K562 (cell line): ENCODE results near the gene FAM53A. TPM values are rescaled to one million over a fixed set of nuclear protein-coding genes. Genes with fewer than 3 reads are reported as not detected.

Experiments
- ATAC-seq: fragments of 200-7000 bp; cut with Tn5 transposase; 3 replicates; pipeline ENCODE4 v1.9.1; 2020; ENCODE audit warnings: moderate library complexity
- BruUV-seq: library from RNA; stranded (reverse); fragments of 400-500 nt; replicated peaks from 2 replicates; lab custom pipeline; 2021; lab: Mats Ljungman, UMichigan
- CTCF ChIA-PET: fragments of 300-600 bp; formaldehyde crosslinking; extraction: SDS; loops from one replicate; lab custom pipeline; 2021; ENCODE audit warnings: low intra/inter-chr PET ratio; lab: Yijun Ruan, JAX
- POLR2A ChIA-PET: fragments of 300-600, 350-650 bp; sonication (Branson Sonifier 250); formaldehyde crosslinking; extraction: SDS; loops from one replicate; lab custom pipeline; 2021; ENCODE audit warnings: antibody characterized with exemption, inconsistent platforms; lab: Yijun Ruan, JAX
- DNase-seq, 4 experiments: peaks; one replicate each; pipeline versions ENCODE4 v3.0.0 to v3.0.0-alpha.2; 2011 to 2018; ENCODE audit warnings: low spot score in 3 of 4, mixed read lengths in 3 of 4; ENCODE audit errors: extremely low read depth in 1 of 4
- FAIRE-seq: peaks from 2 replicates; lab custom pipeline; 2011; peaks lifted over from hg19 to GRCh38; lab: Jason Lieb, UNC
- H2AFZ ChIP-seq: 2 replicates; pipeline ENCODE4 v1.6.0; 2011; ENCODE audit warnings: low read depth, low read length, control low read depth, inconsistent platforms
- H3K27ac ChIP-seq: fragments of 200-600 bp; 3 replicates; pipeline ENCODE4 v1.8.0; 2011; ENCODE audit warnings: low read depth, mild to moderate bottlenecking, control low read depth, inconsistent platforms, low read length, moderate library complexity, mixed read lengths; ENCODE audit errors: extremely low read depth
- H3K27me3 ChIP-seq, 2 experiments: fragments of 300-600 bp in 1 of 2; 2 replicates in 1 of 2; 3 replicates in 1 of 2; pipeline versions ENCODE4 v1.6.0 to v1.8.0; 2011; ENCODE audit warnings: inconsistent platforms in 2 of 2, low read length in 2 of 2, mild to moderate bottlenecking in 1 of 2, mixed read lengths in 1 of 2, moderate library complexity in 1 of 2; ENCODE audit not compliant: control insufficient read depth in 2 of 2, insufficient read depth in 2 of 2
- H3K36me3 ChIP-seq: fragments of 300-600 bp; 3 replicates; pipeline ENCODE4 v1.8.0; 2011; ENCODE audit warnings: mild to moderate bottlenecking, low read length, inconsistent platforms; ENCODE audit not compliant: control insufficient read depth, insufficient read depth
- H3K4me1 ChIP-seq, 2 experiments: fragments of 200-600 bp in 1 of 2; replicated peaks in 1 of 2; 2 replicates in 1 of 2; 3 replicates in 1 of 2; pipeline versions ENCODE4 v1.5.1 to v1.8.0; 2011; ENCODE audit warnings: inconsistent platforms in 2 of 2, low read length in 2 of 2, mild to moderate bottlenecking in 1 of 2, mixed read lengths in 1 of 2, moderate library complexity in 1 of 2; ENCODE audit not compliant: control insufficient read depth in 2 of 2, insufficient read depth in 2 of 2
- H3K4me2 ChIP-seq: 2 replicates; pipeline ENCODE4 v1.6.1; 2011; ENCODE audit warnings: low read length, control low read depth, inconsistent platforms, mixed read lengths; ENCODE audit not compliant: insufficient read depth
- H3K4me3 ChIP-seq: fragments of 200-600 bp; sonication (generic), shearing (Covaris generic); 2 replicates; pipeline ENCODE4 v1.5.1; 2016; ENCODE audit warnings: control low read depth, inconsistent platforms
- H3K79me2 ChIP-seq: fragments of 200-600 bp; 3 replicates; pipeline ENCODE4 v1.8.0; 2011; ENCODE audit warnings: low read length, inconsistent platforms; ENCODE audit not compliant: control insufficient read depth, insufficient read depth
- H3K9ac ChIP-seq, 2 experiments: 2 replicates each; pipeline versions ENCODE4 v1.6.0 to v1.6.1; 2011; ENCODE audit warnings: low read depth in 2 of 2, low read length in 2 of 2, control low read depth in 1 of 2, inconsistent platforms in 1 of 2, mild to moderate bottlenecking in 1 of 2, mixed read lengths in 1 of 2; ENCODE audit not compliant: insufficient read depth in 1 of 2
- H3K9me1 ChIP-seq: one replicate; pipeline ENCODE4 v1.6.0; 2011; ENCODE audit warnings: inconsistent platforms, mild to moderate bottlenecking, low read length, moderate library complexity; ENCODE audit not compliant: control insufficient read depth, insufficient read depth
- H3K9me3 ChIP-seq: replicated peaks from 2 replicates; pipeline ENCODE4 v1.5.1; 2011; ENCODE audit warnings: low read depth, low read length, inconsistent platforms; ENCODE audit not compliant: control insufficient read depth, insufficient read depth
- H4K20me1 ChIP-seq: replicated peaks from 2 replicates; pipeline ENCODE4 v1.6.1; 2011; ENCODE audit warnings: low read length, inconsistent platforms, mixed read lengths; ENCODE audit not compliant: control insufficient read depth, insufficient read depth
- AFF1 ChIP-seq, 2 experiments: fragments of 450-650 bp; IDR thresholded peaks; 2 replicates each; pipeline ENCODE4 v1.6.1; 2018; ENCODE audit warnings: mild to moderate bottlenecking in 2 of 2, low read depth in 1 of 2; ENCODE audit not compliant: partially characterized antibody in 2 of 2
- BRF1 ChIP-seq: IDR thresholded peaks from 3 replicates; pipeline ENCODE4 v1.6.1; 2011; ENCODE audit warnings: borderline replicate concordance, mild to moderate bottlenecking; ENCODE audit not compliant: insufficient read length; ENCODE audit errors: extremely low read depth
- CXXC5 ChIP-seq: fragments of 250-450 bp; sonication (Bioruptor Pico); IDR thresholded peaks from 2 replicates; pipeline ENCODE4 v1.8.0; 2022; ENCODE audit warnings: inconsistent platforms, mild to moderate bottlenecking, moderate library complexity
- DIDO1 ChIP-seq: fragments of 450-650 bp; IDR thresholded peaks from 2 replicates; pipeline ENCODE4 v1.6.1; 2016; ENCODE audit warnings: low read depth, missing biosample characterization, missing genetic modification characterization
- E2F5 ChIP-seq: sonication (generic); formaldehyde crosslinking; IDR thresholded peaks from 2 replicates; pipeline ENCODE4 v1.8.0; 2022; ENCODE audit warnings: mild to moderate bottlenecking, missing genetic modification reagents
- FOXM1 ChIP-seq, 2 experiments: fragments of 450-650 bp in 1 of 2; sonication (generic) in 1 of 2; formaldehyde crosslinking in 1 of 2; IDR thresholded peaks; 2 replicates each; pipeline versions ENCODE4 v1.6.1 to v1.9.0; 2017 to 2022; ENCODE audit warnings: low read depth in 2 of 2, mild to moderate bottlenecking in 2 of 2, missing genetic modification reagents in 1 of 2, moderate library complexity in 1 of 2
- HDAC1 ChIP-seq, 2 experiments: fragments of 450-650 bp; IDR thresholded peaks; 2 replicates each; pipeline ENCODE4 v1.6.1; 2016 to 2017; ENCODE audit warnings: inconsistent platforms in 1 of 2, mild to moderate bottlenecking in 1 of 2, moderate library complexity in 1 of 2
- PHB2 ChIP-seq: fragments of 450-650 bp; IDR thresholded peaks from 2 replicates; pipeline ENCODE4 v1.6.1; 2017; ENCODE audit warnings: low read depth
- PHTF2 ChIP-seq: fragments of 250-450 bp; sonication (Bioruptor Pico); IDR thresholded peaks from 2 replicates; pipeline ENCODE4 v1.5.0; 2021; ENCODE audit warnings: mild to moderate bottlenecking
- RCOR1 ChIP-seq, 2 experiments: IDR thresholded peaks; 2 replicates each; pipeline ENCODE4 v1.6.1; 2012; ENCODE audit warnings: low read depth in 2 of 2, low read length in 2 of 2, borderline replicate concordance in 1 of 2, improper control_type of control experiment in 1 of 2
- STAT5A ChIP-seq: IDR thresholded peaks from 2 replicates; pipeline ENCODE4 v1.6.1; 2012; ENCODE audit warnings: low read length, inconsistent platforms, borderline replicate concordance
- ZBTB43 ChIP-seq: sonication (generic); formaldehyde crosslinking; IDR thresholded peaks from 2 replicates; pipeline ENCODE4 v1.8.0; 2023; ENCODE audit warnings: mild to moderate bottlenecking, missing genetic modification reagents
- ZNF253 ChIP-seq: fragments of 250-450 bp; sonication (Bioruptor Pico); conservative IDR thresholded peaks from 2 replicates; pipeline ENCODE4 v1.6.1; 2021; ENCODE audit warnings: mild to moderate bottlenecking
- WGBS: fragments of 100-300 bp; shearing (Covaris generic); methylation state at CpG from one replicate; pipeline ENCODE4 v1.1.6; 2016; ENCODE audit warnings: low coverage, mixed read lengths; ENCODE audit not compliant: insufficient coverage; ENCODE audit errors: missing lambda C conversion rate; 5-methylcytosine and 5-hydroxymethylcytosine counted together
- in situ Hi-C: fragments of 300-500 bp; cut with MboI; formaldehyde crosslinking; loops from 4 replicates; pipeline ENCODE4 v1.15.0; 2018; ENCODE audit warnings: inconsistent platforms, mixed read lengths
- intact Hi-C: fragments of 100-400 bp; cut with micrococcal nuclease; formaldehyde crosslinking; loops from 2 replicates; pipeline ENCODE4 v1.14.2; 2022
- polyA plus RNA-seq, 8 experiments: library from polyadenylated mRNA; depleted of rRNA in 4 of 8; stranded (reverse) in 5 of 8; unstranded in 3 of 8; fragments of >200 nt; fragmentation: Nextera tagmentation in 2 of 8; fragmentation: Illumina TruSeq in 1 of 8; extraction: Ambion mirVana in 2 of 8; extraction: Trizol in 1 of 8; gene quantifications; 2 replicates each; pipeline versions ENCODE4 v1.2.1 to v1.2.3, GENCODE V29; 2011 to 2014; ENCODE audit warnings: inconsistent platforms in 1 of 8, missing spikeins in 1 of 8
- total RNA-seq, 7 experiments: library from RNA; depleted of rRNA in 6 of 7; stranded (reverse); fragments of >200 nt in 6 of 7; fragmentation: Illumina TruSeq in 2 of 7; extraction: Trizol in 2 of 7; gene quantifications; 2 replicates each; pipeline versions ENCODE4 v1.2.1 to v1.2.3, GENCODE V29; 2011 to 2021; ENCODE audit warnings: low replicate concordance in 1 of 7

FAM53A gene
- total and polyA plus RNA-seq, 9 of the 15 experiments (the other 6 are each of a cell fraction or from before 2014, with no cell fraction given): 0.53 to 2.7 (median 1.4) TPM; not detected in 2

GRCh38 chr4:1675136-1675801 lies 8.8 kb downstream of the FAM53A start:
- TF ChIP-seq BRF1: no peak
- no peak for TF ChIP-seq PHB2
- TF ChIP-seq STAT5A: no peak
- TF ChIP-seq RCOR1 (IDR thresholded peaks at IDR 0.05; ENCODE audit: borderline replicate concordance in 1 of 2, low read depth in 2 of 2, low read length in 2 of 2): no peak
- no peak for TF ChIP-seq FOXM1 (IDR thresholded peaks at IDR 0.05; ENCODE audit: low read depth)
- no peak for TF ChIP-seq FOXM1 (CRISPR knock-in tag; IDR thresholded peaks at IDR 0.05; ENCODE audit: low read depth)
- TF ChIP-seq ZBTB43 (CRISPR knock-in tag): no peak
- no peak for TF ChIP-seq HDAC1 (IDR thresholded peaks at IDR 0.05)
- TF ChIP-seq E2F5 (CRISPR knock-in tag): no peak
- TF ChIP-seq AFF1 (IDR thresholded peaks at IDR 0.05; ENCODE audit: low read depth in 1 of 2, partially characterized antibody in 2 of 2): no peak
- TF ChIP-seq PHTF2 (CRISPR knock-in tag): no peak
- TF ChIP-seq CXXC5 (CRISPR knock-in tag): no peak
- TF ChIP-seq ZNF253 (CRISPR knock-in tag): no peak
- no peak for TF ChIP-seq DIDO1 (tag)
- WGBS: 63% methylated on average over 17 of the region's 19 CpGs
- intact Hi-C loops (no loop called here), in situ Hi-C loops (no loop called here)
- Histone ChIP-seq H3K79me2 (no peaks in the 10 kb centered on the region), H3K4me2 (no peak overlapping the region), H3K9me3 (no peaks in the 10 kb centered on the region), H3K9me1 (no peaks in the 10 kb centered on the region), H3K27me3 (no peaks in the 10 kb centered on the region), H3K27ac (no peak overlapping the region), H2AFZ (no peak overlapping the region), H3K36me3 (no peaks in the 10 kb centered on the region), H3K9ac (peak overlapping the region in 1 of 2 experiments; percentile 69; a peak in 2 of 4 replicates), H3K4me3 (no peak overlapping the region), H4K20me1 (no peaks in the 10 kb centered on the region), H3K4me1 (peaks cover 15 to 45% of the 10 kb centered on the region in 2 experiments)
- CTCF ChIA-PET: no interaction called here
- POLR2A ChIA-PET: interaction anchor here (0.5 to 1.1 kb wide), 2 partner anchors 37 to 260 kb away, joined by 3 read pairs; partner anchors contain the start of gene SLBP
- no TSS peak for BruUV-seq
- ATAC-seq (no peak), FAIRE-seq (no peak), DNase-seq (no peak)
